ENCODE data around the gene IQSEC3. TPM values are rescaled to one million over a fixed set of nuclear protein-coding genes. Genes with fewer than 3 reads are reported as not detected.
A peak's percentile ranks its signal among the peaks of the same experiment; 100 is the strongest.
"Not testable (repeated sequence)": the region's sequence is repeated elsewhere in the genome, so short reads cannot be mapped to it uniquely, and the experiment has no call there.

The IQSEC3 gene
- total RNA-seq, 2 experiments from 2014 or later, result 0.86 to 1.0 TPM

GRCh38 chr12:128079-128478 is 61.5 kb downstream of the IQSEC3 start:
- no peak for DNase-seq
- H3K9me3 Mint-ChIP-seq, result no peaks in the 10 kb centered on the region
- no peak overlapping the region for H3K27ac Mint-ChIP-seq
- intact Hi-C loops (cut with micrococcal nuclease), result no loop called here
- H3K4me3 Mint-ChIP-seq, result no peak overlapping the region
- no peaks in the 10 kb centered on the region for H3K36me3 Mint-ChIP-seq (ENCODE audit: low read depth)
- no peaks in the 10 kb centered on the region for H3K4me1 Mint-ChIP-seq (ENCODE audit: low read depth)
- CTCF ChIA-PET, result no interaction called here
- H3K27me3 Mint-ChIP-seq (ENCODE audit: low read depth), result no peaks in the 10 kb centered on the region

- intact Hi-C loops (cut with micrococcal nuclease), result no loop called here
- Mint-ChIP-seq H3K36me3 (ENCODE audit: low read depth) (no peaks in the 10 kb centered on the region), H3K27me3 (ENCODE audit: low read depth) (no peaks in the 10 kb centered on the region), H3K9me3 (no peaks in the 10 kb centered on the region), H3K4me1 (ENCODE audit: low read depth) (no peaks in the 10 kb centered on the region), H3K4me3 (no peak overlapping the region), H3K27ac (no peak overlapping the region)
- DNase-seq, result no peak
- CTCF ChIA-PET, result no interaction called here
Measured at GRCh38 chr12:129001-129400, 62.4 kb downstream of the IQSEC3 start.

- H3K27ac Mint-ChIP-seq, result no peak overlapping the region
- CTCF ChIA-PET, result no interaction called here
- no peaks in the 10 kb centered on the region for H3K4me1 Mint-ChIP-seq (ENCODE audit: low read depth)
- intact Hi-C loops (cut with micrococcal nuclease), result no loop called here
- H3K27me3 Mint-ChIP-seq (ENCODE audit: low read depth), result no peaks in the 10 kb centered on the region
- no peaks in the 10 kb centered on the region for H3K36me3 Mint-ChIP-seq (ENCODE audit: low read depth)
- DNase-seq, result no peak
- H3K9me3 Mint-ChIP-seq, result no peaks in the 10 kb centered on the region
- no peak overlapping the region for H3K4me3 Mint-ChIP-seq
Measured at GRCh38 chr12:130519-130918, 64.0 kb downstream of the IQSEC3 start.

GRCh38 chr12:131008-131407 is 64.4 kb downstream of the IQSEC3 start:
- H3K4me1 Mint-ChIP-seq (ENCODE audit: low read depth), result no peaks in the 10 kb centered on the region
- no peak for DNase-seq
- peaks cover 1% of the 10 kb centered on the region for H3K27me3 Mint-ChIP-seq (ENCODE audit: low read depth)
- no peak overlapping the region for H3K4me3 Mint-ChIP-seq
- H3K36me3 Mint-ChIP-seq (ENCODE audit: low read depth), result no peaks in the 10 kb centered on the region
- H3K9me3 Mint-ChIP-seq, result no peaks in the 10 kb centered on the region
- CTCF ChIA-PET, result no interaction called here
- H3K27ac Mint-ChIP-seq, result no peak overlapping the region
- intact Hi-C loops (cut with micrococcal nuclease), result no loop called here

- DNase-seq, result no peak
- no peak overlapping the region for H3K27ac Mint-ChIP-seq
- H3K9me3 Mint-ChIP-seq, result no peaks in the 10 kb centered on the region
- no peaks in the 10 kb centered on the region for H3K36me3 Mint-ChIP-seq (ENCODE audit: low read depth)
- H3K4me1 Mint-ChIP-seq (ENCODE audit: low read depth), result no peaks in the 10 kb centered on the region
- CTCF ChIA-PET, result no interaction called here
- peaks cover 2% of the 10 kb centered on the region for H3K27me3 Mint-ChIP-seq (ENCODE audit: low read depth)
- no peak overlapping the region for H3K4me3 Mint-ChIP-seq
- intact Hi-C loops (cut with micrococcal nuclease), result no loop called here
Measured at GRCh38 chr12:131732-132495, 65.3 kb downstream of the IQSEC3 start.

GRCh38 chr12:133616-134232 is 67.2 kb downstream of the IQSEC3 start:
- intact Hi-C loops (cut with micrococcal nuclease); DNase-seq; H3K4me1 Mint-ChIP-seq (ENCODE audit: low read depth); H3K9me3 Mint-ChIP-seq; H3K27ac Mint-ChIP-seq; H3K36me3 Mint-ChIP-seq (ENCODE audit: low read depth); CTCF ChIA-PET; H3K27me3 Mint-ChIP-seq (ENCODE audit: low read depth); H3K4me3 Mint-ChIP-seq: not testable (repeated sequence)

GRCh38 chr12:135138-135537 is 68.6 kb downstream of the IQSEC3 start:
- H3K4me3 Mint-ChIP-seq, result no peak overlapping the region
- H3K9me3 Mint-ChIP-seq, result no peaks in the 10 kb centered on the region
- H3K27ac Mint-ChIP-seq, result no peak overlapping the region
- H3K4me1 Mint-ChIP-seq (ENCODE audit: low read depth), result peaks cover 5% of the 10 kb centered on the region
- CTCF ChIA-PET, result interaction anchor here (1.2 kb wide), 1 partner anchor 18 kb away, joined by 6 read pairs; no protein-coding TSS in a partner anchor
- DNase-seq, result no peak
- H3K36me3 Mint-ChIP-seq (ENCODE audit: low read depth), result no peaks in the 10 kb centered on the region
- peaks cover 14% of the 10 kb centered on the region for H3K27me3 Mint-ChIP-seq (ENCODE audit: low read depth)
- intact Hi-C loops (cut with micrococcal nuclease), result no loop called here

- Mint-ChIP-seq H3K36me3 (ENCODE audit: low read depth) (no peaks in the 10 kb centered on the region), H3K4me1 (ENCODE audit: low read depth) (peaks cover 5% of the 10 kb centered on the region), H3K27me3 (ENCODE audit: low read depth) (peaks cover 19% of the 10 kb centered on the region), H3K27ac (no peak overlapping the region), H3K9me3 (no peaks in the 10 kb centered on the region), H3K4me3 (peak overlapping the region; percentile 69)
- intact Hi-C loops (cut with micrococcal nuclease), result no loop called here
- DNase-seq, result no peak
- CTCF ChIA-PET, result interaction anchor here (1.5 kb wide), 1 partner anchor 50 kb away, joined by 3 read pairs; no protein-coding TSS in a partner anchor
Measured at GRCh38 chr12:138171-138897, 71.8 kb downstream of the IQSEC3 start.

GRCh38 chr12:138898-139534 is 72.4 kb downstream of the IQSEC3 start:
- H3K27me3 Mint-ChIP-seq (ENCODE audit: low read depth), result peaks cover 19% of the 10 kb centered on the region
- CTCF ChIA-PET, result interaction anchor here (1.5 kb wide), 1 partner anchor 49 kb away, joined by 3 read pairs; no protein-coding TSS in a partner anchor

GRCh38 chr12:139585-139984 is 73.0 kb downstream of the IQSEC3 start:
- no peak overlapping the region for H3K27ac Mint-ChIP-seq
- peak overlapping the region; percentile 69 for H3K4me3 Mint-ChIP-seq
- no peaks in the 10 kb centered on the region for H3K9me3 Mint-ChIP-seq

More at GRCh38 chr12:138898-139534, 72.4 kb downstream of the IQSEC3 start:
- no peaks in the 10 kb centered on the region for H3K9me3 Mint-ChIP-seq
- H3K36me3 Mint-ChIP-seq (ENCODE audit: low read depth), result no peaks in the 10 kb centered on the region
- peak; percentile 48 for DNase-seq
- peak overlapping the region; percentile 69 for H3K4me3 Mint-ChIP-seq
- intact Hi-C loops (cut with micrococcal nuclease), result no loop called here
- no peak overlapping the region for H3K27ac Mint-ChIP-seq
- peaks cover 6% of the 10 kb centered on the region for H3K4me1 Mint-ChIP-seq (ENCODE audit: low read depth)

GRCh38 chr12:140162-140561 is 73.6 kb downstream of the IQSEC3 start:
- no peak overlapping the region for H3K27ac Mint-ChIP-seq

More at GRCh38 chr12:139585-139984, 73.0 kb downstream of the IQSEC3 start:
- H3K27me3 Mint-ChIP-seq (ENCODE audit: low read depth), result peaks cover 19% of the 10 kb centered on the region
- H3K36me3 Mint-ChIP-seq (ENCODE audit: low read depth), result no peaks in the 10 kb centered on the region
- peaks cover 11% of the 10 kb centered on the region for H3K4me1 Mint-ChIP-seq (ENCODE audit: low read depth)
- intact Hi-C loops (cut with micrococcal nuclease), result no loop called here
- CTCF ChIA-PET, result no interaction called here
- DNase-seq, result no peak

More at GRCh38 chr12:140162-140561, 73.6 kb downstream of the IQSEC3 start:
- no peaks in the 10 kb centered on the region for H3K9me3 Mint-ChIP-seq
- peaks cover 11% of the 10 kb centered on the region for H3K4me1 Mint-ChIP-seq (ENCODE audit: low read depth)
- no peaks in the 10 kb centered on the region for H3K36me3 Mint-ChIP-seq (ENCODE audit: low read depth)
- intact Hi-C loops (cut with micrococcal nuclease), result no loop called here
- H3K4me3 Mint-ChIP-seq, result no peak overlapping the region
- peaks cover 19% of the 10 kb centered on the region for H3K27me3 Mint-ChIP-seq (ENCODE audit: low read depth)
- CTCF ChIA-PET, result interaction anchor here (1.0 to 1.2 kb wide), 2 partner anchors 13 to 19 kb away, joined by 3 to 4 read pairs; no protein-coding TSS in a partner anchor
- DNase-seq, result no peak
